Measurements from ENCODE around the gene CIAO3.
A peak's percentile ranks its signal among the peaks of the same experiment; 100 is the strongest.
"Not testable (repeated sequence)": the region's sequence is repeated elsewhere in the genome, so short reads cannot be mapped to it uniquely, and the experiment has no call there.

Gene CIAO3

GRCh38 chr16:725041-725376 lies 15.8 kb downstream of the CIAO3 start:
- no peak overlapping the region for H3K4me3 ChIP-seq (ENCODE audit: low read depth, low read length)

DNA sequence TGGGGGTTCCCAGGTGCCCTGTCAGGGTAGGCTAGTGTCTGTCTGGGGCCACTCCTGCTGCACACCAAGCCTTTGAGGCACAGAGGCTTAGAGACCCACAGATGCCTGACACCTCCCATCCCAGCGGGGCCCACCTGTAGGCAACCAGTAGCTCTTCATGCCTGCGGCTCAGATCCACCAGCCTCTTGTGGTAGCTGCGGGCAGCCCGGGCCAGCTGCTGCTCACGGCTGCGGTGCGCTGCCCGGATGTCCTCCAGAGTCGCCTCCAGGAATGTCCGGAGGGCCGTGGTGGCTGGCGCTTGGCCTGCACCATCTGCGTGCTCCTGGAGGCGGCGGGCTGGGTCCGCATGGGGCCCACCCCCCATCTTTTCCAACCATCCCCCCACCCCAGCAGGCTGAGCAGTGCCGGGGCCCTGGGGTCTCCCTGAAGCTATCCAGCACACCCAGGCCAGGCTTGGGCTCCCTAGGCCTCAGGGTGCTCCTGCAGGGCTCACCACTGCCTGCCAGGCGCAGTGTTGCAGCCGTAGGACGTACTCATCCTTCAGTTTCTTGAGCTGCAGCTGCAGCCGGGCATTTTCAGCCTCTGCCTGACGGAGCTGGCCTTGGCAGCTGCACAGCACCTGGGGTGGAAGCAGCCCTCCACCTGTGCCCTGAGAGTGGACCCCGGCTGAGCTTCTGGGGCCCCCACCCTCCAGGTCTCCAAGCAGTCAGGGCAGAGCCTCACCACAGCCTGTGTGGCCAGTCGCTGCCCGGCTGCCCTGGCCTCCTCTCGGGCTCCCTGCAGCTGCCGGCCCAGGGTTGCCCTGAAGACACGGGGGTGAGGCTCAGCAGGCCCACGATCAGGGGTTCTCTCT lies 16.4 kb downstream of the CIAO3 start:
- no peak overlapping the region for H3K4me3 ChIP-seq (ENCODE audit: low read depth, low read length)

DNA sequence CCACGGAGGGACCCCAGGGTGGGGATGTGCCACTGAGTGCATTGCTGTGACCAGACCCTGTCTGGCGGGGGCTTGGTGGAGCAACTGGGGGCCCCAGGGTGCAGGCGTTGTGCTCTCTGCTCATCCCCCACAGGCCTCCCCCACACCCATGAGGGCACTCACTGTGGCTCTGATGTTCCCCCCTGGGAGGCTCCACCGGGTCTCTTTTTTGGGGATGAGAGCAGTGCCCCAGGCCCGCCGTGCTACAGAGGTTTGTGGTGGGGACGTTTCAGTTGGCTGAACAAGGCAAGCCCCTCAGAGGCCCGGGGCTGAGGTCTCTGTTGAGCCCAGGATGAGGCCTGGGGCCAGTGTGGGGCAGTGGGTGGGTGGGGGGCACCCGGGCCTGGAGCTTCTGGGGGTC lies 17.1 kb downstream of the CIAO3 start:
- no peak overlapping the region for H3K4me3 ChIP-seq (ENCODE audit: low read depth, low read length)

DNA sequence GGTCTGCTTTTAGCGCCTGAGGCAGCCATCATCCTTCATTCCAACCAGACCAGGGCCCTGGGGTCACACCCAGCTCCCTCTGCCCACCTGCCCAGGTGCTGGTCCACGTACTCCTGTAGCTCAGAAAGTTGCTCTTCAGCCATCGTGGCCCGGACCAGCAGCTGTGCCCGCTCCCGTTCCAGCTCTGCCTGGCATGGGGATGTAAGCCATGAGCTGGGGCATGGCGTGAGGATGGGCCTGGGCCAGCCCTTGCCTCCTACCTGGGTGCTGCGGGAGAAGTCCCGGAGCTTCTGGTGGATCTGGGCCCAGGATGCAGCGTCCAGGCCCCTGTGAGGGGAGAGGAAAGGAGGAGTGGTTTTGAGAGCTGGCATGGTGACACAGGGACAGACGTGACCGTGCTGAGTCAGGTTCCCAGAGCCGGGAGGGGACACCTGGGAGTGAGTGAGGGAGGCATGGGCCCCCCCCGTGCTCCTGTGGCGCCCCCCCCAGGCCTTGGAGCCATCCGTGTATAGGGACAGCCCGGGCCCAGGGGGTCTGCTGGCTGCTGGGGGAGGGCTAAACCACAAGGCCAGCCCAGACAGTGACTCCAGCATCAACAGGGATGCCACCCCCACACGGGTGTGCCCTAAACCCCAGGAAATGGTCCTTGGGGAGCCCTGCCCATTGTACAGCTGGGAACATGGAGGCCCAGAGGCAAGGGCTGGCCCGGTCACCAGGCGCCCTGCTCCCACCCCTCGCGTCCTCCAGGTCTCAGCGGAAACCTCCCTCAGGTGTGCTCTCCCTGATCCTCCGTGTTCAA lies 17.8 kb downstream of the CIAO3 start:
- H3K4me3 ChIP-seq (ENCODE audit: low read depth, low read length) = no peak overlapping the region

DNA sequence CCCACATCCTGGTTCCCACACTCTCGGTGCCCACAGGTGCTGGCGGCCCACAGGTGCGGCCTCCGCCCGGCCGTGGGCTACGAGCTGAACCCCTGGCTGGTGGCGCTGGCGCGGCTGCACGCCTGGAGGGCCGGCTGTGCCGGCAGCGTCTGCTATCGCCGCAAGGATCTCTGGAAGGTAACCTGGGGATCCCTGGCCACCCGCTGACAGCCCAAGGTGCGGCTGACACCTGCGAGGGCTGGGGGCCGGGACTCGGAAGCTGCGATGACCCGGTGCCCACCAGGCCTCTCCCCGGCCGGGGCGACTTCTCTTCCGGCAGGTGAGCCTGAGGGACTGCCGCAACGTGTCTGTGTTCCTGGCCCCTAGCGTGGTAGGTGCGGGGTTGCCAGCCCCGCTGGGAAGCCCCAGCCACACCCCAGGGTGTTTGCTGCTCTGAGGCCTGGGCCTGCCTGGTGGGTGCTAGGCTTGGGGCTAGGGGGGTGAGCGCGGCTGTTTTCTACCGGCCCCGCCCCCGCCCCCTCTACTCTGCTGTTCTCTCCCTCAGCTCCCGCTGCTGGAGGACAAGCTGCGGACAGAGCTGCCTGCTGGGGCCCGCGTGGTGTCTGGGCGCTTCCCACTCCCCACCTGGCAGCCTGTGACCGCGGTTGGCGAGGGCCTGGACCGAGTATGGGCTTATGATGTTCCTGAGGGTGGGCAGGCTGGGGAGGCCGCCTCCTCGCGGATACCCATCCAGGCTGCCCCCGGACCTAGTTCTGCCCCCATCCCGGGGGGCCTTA lies 18.8 kb downstream of the CIAO3 start:
- H3K4me3 ChIP-seq (ENCODE audit: low read depth, low read length) = no peak overlapping the region

- H3K4me3 ChIP-seq (ENCODE audit: low read depth, low read length) = peak within 1 kb of the TSS; percentile 73
These were observed 19.6 kb downstream of the CIAO3 start, which contains the start of gene ANTKMT for GRCh38 chr16:720990-721764. Gene ANTKMT (plus strand): TSS chr16:721146. CDS start chr16:721275, 129 bp downstream.

DNA sequence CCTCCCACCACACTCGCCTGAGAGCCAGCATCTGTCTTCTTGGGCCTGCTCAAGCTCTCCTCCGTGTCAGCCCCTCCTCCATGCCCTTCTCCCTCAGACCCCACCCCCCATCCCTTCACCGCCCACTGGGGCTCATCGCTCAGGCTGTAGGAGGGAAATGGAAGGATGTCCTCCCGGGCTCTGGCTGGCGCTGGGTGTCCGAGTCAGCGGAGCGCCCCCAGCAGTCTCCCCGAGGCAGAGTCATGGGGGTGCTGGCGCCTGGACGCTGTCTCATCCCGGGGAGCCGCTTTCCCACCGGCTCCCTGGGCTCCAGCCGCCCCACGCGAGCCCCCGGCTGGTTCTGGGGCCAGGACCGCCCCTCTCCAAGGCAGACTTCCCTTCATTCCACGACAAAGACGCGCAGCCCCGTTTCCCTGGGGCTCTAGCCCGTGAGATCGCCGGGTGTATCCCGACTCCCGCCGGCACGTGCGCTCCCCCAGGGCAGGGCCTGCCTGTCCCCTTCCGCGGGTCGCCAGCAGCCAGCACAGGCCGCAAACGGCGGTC lies 20.3 kb downstream of the CIAO3 start:
- peak overlapping the region; percentile 73 for H3K4me3 ChIP-seq (ENCODE audit: low read depth, low read length)

DNA sequence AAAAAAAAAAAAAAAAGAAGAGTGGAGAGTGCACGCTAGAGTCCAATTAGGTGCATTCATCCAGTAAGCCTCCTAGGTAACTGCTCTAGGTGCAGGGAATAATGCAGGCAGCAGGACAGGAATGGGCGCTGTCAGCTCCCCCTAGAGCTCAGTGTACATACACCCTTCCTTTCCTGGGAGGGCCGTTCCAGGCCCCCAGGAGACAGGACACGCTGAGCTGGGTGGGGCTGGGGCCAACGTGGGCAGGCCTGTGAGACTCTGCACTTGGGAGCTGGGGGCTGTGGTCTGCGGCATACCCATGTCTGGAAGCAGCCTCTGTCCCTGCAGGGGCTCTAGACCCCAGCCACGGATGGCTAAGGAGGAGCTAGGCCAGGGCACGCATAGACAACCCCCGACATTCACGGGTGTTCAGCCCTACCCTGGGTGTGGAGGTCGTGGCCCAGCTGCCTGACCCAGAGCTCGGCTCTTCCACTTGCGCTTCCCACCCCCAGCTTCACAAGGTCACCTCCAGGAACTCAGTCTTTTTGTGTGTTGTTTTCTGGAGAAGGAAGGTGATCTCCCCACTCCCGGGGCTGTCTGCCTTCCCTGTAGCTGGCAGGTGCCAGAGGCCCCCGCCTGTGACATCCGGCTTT lies 20.9 kb downstream of the CIAO3 start:
- peak overlapping the region; percentile 73 for H3K4me3 ChIP-seq (ENCODE audit: low read depth, low read length)

- H3K4me3 ChIP-seq (ENCODE audit: low read depth, low read length) = no peak overlapping the region
These were observed 21.9 kb downstream of the CIAO3 start for GRCh38 chr16:718922-719321.

- no peak overlapping the region for H3K4me3 ChIP-seq (ENCODE audit: low read depth, low read length)
These were observed 22.4 kb downstream of the CIAO3 start for GRCh38 chr16:718389-718788.

DNA sequence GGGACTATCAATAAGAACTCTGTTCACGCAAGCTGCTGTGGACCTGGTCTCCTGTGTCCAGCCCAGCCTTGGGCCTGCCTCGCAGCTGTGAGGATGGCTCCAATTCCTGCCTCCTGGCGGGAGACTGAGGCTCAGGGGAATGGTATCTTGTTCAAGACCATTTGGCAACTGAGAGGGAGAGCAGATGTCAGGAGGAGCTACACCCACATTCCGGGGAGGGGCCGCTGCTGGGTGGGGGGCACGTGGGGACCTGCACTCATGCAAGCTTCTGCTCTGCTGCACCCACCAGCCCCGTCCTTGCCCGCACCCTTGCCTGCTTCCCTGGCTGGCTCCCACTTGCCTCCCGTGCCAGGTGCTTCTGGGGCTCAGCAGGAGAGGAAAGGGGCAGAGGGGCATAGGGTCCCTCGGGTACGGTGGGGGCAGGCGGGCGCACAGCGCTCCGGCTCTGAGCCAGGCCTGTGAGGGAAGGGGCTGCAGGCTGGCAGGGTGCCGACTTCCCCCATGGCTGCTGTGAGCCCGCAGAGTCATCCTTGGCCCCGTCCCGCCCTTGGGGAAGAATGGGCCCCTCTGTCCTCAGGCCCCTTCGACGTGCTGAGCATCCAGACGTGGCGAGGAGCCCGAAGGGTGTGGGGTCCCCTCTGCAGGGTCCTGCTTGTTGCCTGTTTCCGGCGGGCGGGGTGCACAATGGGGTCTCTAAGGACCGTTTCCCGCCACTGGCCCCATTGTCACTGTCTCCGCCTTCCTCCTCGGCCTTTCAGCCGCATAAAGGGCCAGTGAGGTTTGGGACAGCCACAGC lies 23.1 kb downstream of the CIAO3 start:
- H3K4me3 ChIP-seq (ENCODE audit: low read depth, low read length) = no peak overlapping the region

DNA sequence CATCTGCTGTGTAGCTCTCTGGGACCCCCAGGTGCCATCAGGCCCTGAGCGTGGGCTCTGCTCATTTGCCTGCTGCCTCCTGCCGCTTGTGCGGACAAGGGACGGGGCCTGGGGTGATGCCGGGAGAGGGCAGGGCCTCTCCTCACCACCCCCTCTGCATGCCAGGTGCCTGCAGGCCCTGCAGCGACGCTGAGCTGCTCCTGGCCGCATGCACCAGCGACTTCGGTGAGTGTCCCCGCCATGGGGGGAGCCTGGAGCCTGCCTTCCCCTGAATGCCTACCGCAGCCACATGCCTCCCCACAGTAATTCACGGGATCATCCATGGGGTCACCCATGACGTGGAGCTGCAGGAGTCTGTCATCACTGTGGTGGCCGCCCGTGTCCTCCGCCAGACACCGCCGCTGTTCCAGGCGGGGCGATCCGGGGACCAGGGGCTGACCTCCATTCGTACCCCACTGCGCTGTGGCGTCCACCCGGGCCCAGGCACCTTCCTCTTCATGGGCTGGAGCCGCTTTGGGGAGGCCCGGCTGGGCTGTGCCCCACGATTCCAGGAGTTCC lies 23.9 kb downstream of the CIAO3 start:
- H3K4me3 ChIP-seq (ENCODE audit: low read depth, low read length) = no peak overlapping the region

DNA sequence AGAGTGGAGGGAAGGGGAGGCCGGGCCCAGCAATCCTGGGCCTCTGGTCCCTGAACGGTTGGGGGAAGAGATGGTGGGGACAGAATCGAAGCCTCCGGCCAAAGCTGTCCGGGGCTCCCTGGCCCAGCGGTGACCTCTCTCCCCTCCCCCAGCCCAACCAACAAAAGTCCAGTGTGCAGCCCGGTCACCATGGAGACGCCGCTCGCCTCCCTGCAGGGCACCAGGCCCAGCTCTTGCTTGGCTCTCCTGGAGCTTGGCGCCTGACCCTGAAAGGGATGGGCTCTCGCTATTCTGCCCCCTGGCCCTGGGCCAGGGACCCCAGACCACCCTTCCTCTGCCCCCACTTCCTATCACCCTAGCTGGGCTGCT lies 24.6 kb downstream of the CIAO3 start:
- no peak overlapping the region for H3K4me3 ChIP-seq (ENCODE audit: low read depth, low read length)

GRCh38 chr16:715477-716199 lies 25.2 kb downstream of the CIAO3 start:
- H3K4me3 ChIP-seq (ENCODE audit: low read depth, low read length) = peak overlapping the region; percentile 18

- H3K4me3 ChIP-seq (ENCODE audit: low read depth, low read length) = peak within 1 kb of the TSS; percentile 18
These were observed 26.0 kb downstream of the CIAO3 start, which contains the start of gene METRN for GRCh38 chr16:714558-715476. Gene METRN (plus strand): TSS chr16:715118. CDS start chr16:715290, 172 bp downstream.

- no peak overlapping the region for H3K4me3 ChIP-seq (ENCODE audit: low read depth, low read length)
These were observed 26.7 kb downstream of the CIAO3 start for GRCh38 chr16:714079-714478.

DNA sequence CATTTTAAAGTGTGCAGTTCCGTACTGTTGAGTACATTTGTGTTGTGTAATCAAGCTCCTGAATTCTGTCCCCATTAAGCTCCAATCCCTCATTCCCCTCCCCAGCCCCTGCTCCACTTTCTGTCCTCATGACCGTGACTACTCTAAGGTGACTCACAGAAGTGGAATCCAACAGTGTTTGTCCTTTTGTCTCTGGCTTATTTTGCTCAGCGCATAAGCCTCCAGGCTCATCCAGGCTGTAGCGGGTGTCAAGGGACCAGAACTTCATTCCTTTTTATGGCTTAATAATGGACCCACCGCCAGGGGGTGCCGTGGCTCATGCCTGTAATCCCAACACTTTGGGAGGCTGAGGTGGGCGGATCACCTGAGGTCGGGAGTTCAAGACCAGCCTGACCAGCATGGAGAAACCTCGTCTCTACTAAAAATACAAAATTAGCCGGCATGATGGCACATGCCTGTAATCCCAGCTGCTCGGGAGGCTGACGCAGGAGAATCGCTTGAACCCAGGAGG lies 28.0 kb downstream of the CIAO3 start:
- H3K4me3 ChIP-seq (ENCODE audit: low read depth, low read length) = not testable (repeated sequence)

Data from iPS-11a (cell line).